ENCODE data around the gene RFX8. TPM values are rescaled to one million over a fixed set of nuclear protein-coding genes. Genes with fewer than 3 reads are reported as not detected.

The RFX8 gene
- total and polyA plus RNA-seq, 11 donors = 0.12 to 2.0 (median 0.34) TPM; not detected in 5

GRCh38 chr2:101518578-101519492, 43.9 kb upstream of the RFX8 start:
- WGBS, 4 donors = 33 to 36% (median 34%) methylated on average over 16 of the region's 16 CpGs
- DNase-seq (peak in 4 of 5 donors; percentile 47 to 72 (median 56)), ATAC-seq (peak; percentile 63 to 86 (median 75))
- no peaks in the 10 kb centered on the region for H3K27me3 ChIP-seq
- intact Hi-C loops (cut with DNase I) = loop anchor here in 9 of 10 donors (2.0 to 10.0 kb wide), 9 partner anchors 52 to 313 kb away; partner anchors contain the start of gene MAP4K4 (in 5 of the 9)
- no peaks in the 10 kb centered on the region for H3K36me3 ChIP-seq
- TF ChIP-seq, protein P1, sequence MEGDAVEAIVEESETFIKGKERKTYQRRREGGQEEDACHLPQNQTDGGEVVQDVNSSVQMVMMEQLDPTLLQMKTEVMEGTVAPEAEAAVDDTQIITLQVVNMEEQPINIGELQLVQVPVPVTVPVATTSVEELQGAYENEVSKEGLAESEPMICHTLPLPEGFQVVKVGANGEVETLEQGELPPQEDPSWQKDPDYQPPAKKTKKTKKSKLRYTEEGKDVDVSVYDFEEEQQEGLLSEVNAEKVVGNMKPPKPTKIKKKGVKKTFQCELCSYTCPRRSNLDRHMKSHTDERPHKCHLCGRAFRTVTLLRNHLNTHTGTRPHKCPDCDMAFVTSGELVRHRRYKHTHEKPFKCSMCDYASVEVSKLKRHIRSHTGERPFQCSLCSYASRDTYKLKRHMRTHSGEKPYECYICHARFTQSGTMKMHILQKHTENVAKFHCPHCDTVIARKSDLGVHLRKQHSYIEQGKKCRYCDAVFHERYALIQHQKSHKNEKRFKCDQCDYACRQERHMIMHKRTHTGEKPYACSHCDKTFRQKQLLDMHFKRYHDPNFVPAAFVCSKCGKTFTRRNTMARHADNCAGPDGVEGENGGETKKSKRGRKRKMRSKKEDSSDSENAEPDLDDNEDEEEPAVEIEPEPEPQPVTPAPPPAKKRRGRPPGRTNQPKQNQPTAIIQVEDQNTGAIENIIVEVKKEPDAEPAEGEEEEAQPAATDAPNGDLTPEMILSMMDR (IDR thresholded peaks at IDR 0.05) = peak in 10 of 12 donors; percentile 31 to 66 (median 52)
- TF ChIP-seq POLR2A (IDR thresholded peaks at IDR 0.05) = no peak
- peak overlapping the region in 7 of 12 donors; percentile 0 to 67 (median 32) for H3K27ac ChIP-seq
- peak overlapping the region in 3 of 12 donors; percentile 19 to 32 (median 25) for H3K4me3 ChIP-seq
- peaks cover 0 to 6% (median 0%) of the 10 kb centered on the region in 12 donors for H3K9me3 ChIP-seq
- H3K4me1 ChIP-seq = peaks cover 0 to 48% (median 20%) of the 10 kb centered on the region in 12 donors

GRCh38 chr2:101517758-101518271, 42.9 kb upstream of the RFX8 start:
- H3K4me1 ChIP-seq = peaks cover 0 to 48% (median 20%) of the 10 kb centered on the region in 12 donors
- no peak for DNase-seq
- peaks cover 0 to 6% (median 0%) of the 10 kb centered on the region in 12 donors for H3K9me3 ChIP-seq
- peak overlapping the region in 3 of 12 donors; percentile 10 to 67 (median 47) for H3K27ac ChIP-seq
- intact Hi-C loops (cut with DNase I) = loop anchor here (2.0 to 10.0 kb wide), 10 partner anchors 51 to 315 kb away; partner anchors contain the start of gene MAP4K4 (in 5 of the 10)
- no peaks in the 10 kb centered on the region for H3K27me3 ChIP-seq
- no peak for TF ChIP-seq POLR2A (IDR thresholded peaks at IDR 0.05)
- TF ChIP-seq, protein P1 (IDR thresholded peaks at IDR 0.05) = no peak
- no peaks in the 10 kb centered on the region for H3K36me3 ChIP-seq
- ATAC-seq = peak in 1 of 4 donors; percentile 32
- H3K4me3 ChIP-seq = no peak overlapping the region

DNA sequence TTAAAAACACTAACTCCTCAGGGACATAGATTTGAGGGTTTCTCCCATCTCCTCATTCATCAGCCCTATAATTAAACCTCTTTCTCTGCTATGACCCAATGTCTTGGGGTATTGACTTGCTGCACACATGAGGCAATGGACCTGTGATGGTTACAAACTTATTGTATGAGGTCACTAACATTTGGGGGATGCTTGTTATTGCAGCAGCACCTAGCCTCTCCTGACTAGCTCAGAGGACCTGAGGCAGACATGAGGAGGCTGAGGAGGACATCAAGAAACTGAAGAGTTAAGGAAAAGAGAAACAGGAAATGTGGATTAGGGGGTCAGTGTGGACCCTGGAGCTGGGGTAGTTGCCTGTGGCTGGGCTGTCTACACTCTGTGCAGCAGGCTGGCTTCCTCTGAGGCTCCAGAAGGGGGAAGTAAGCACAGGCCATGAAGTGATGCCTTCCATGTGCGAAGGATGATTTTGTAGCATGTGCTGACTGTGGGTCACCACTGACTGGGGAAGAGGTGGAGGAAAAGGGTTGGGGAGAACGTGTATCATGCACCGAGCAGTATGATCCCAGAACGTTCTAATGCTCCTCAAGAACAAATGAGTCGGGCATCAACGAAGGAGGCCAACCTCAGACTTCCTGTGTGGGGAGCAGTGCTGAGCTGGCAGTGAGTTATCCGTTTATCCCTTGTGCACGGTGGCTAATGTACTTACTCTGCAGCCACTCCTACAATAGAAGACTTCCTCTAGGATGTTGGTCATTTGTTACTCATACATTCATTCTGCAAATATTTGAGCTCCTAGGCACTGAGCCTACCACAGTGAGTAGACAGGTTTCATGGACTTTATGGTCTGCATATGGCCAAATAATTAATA, 42.1 kb upstream of the RFX8 start:
- Histone ChIP-seq H3K36me3 (no peaks in the 10 kb centered on the region), H3K4me3 (no peak overlapping the region), H3K27ac (peak overlapping the region in 1 of 12 donors; percentile 47), H3K4me1 (peaks cover 0 to 48% (median 20%) of the 10 kb centered on the region in 12 donors), H3K27me3 (peaks cover 0 to 5% (median 0%) of the 10 kb centered on the region in 9 donors), H3K9me3 (peaks cover 0 to 6% (median 0%) of the 10 kb centered on the region in 12 donors)
- ATAC-seq (peak in 2 of 4 donors; percentile 18 to 32), DNase-seq (no peak)
- TF ChIP-seq POLR2A (IDR thresholded peaks at IDR 0.05) = no peak
- intact Hi-C loops (cut with DNase I) = loop anchor here in 8 of 10 donors (2.0 to 10.0 kb wide), 8 partner anchors 50 to 316 kb away; partner anchors contain the start of gene MAP4K4 (in 4 of the 8)
- 56 to 68% (median 60%) methylated on average over 8 of the region's 8 CpGs for WGBS, 4 donors

- intact Hi-C loops (cut with DNase I) = loop anchor here in 8 of 10 donors (2.0 to 10.0 kb wide), 8 partner anchors 49 to 316 kb away; partner anchors contain the start of gene MAP4K4 (in 4 of the 8)
- WGBS, 4 donors = 92 to 98% (median 97%) methylated on average over 5 of the region's 5 CpGs
- TF ChIP-seq POLR2A (IDR thresholded peaks at IDR 0.05) = no peak
- TF ChIP-seq, protein P1 (IDR thresholded peaks at IDR 0.05) = no peak
- peak overlapping the region in 1 of 12 donors; percentile 47 for H3K27ac ChIP-seq
- H3K4me1 ChIP-seq = peaks cover 0 to 48% (median 20%) of the 10 kb centered on the region in 12 donors
- DNase-seq (no peak), ATAC-seq (no peak)
- no peaks in the 10 kb centered on the region for H3K36me3 ChIP-seq
- H3K4me3 ChIP-seq = no peak overlapping the region
- H3K27me3 ChIP-seq = peaks cover 0 to 5% (median 0%) of the 10 kb centered on the region in 9 donors
- H3K9me3 ChIP-seq = peaks cover 0 to 6% (median 0%) of the 10 kb centered on the region in 12 donors
These were observed 41.4 kb upstream of the RFX8 start for GRCh38 chr2:101516349-101516748.
